ENCODE measurements around the gene SPA17. TPM values are rescaled to one million over a fixed set of nuclear protein-coding genes. Genes with fewer than 3 reads are reported as not detected.
A peak's percentile ranks its signal among the peaks of the same experiment; 100 is the strongest.

Gene SPA17
- 1 to 10 TPM; 1.9 to 6.2 (median 2.9) TPM for total RNA-seq

GRCh38 chr11:124673333-124674167 is at the start of gene SPA17, which contains the start of gene SIAE:
Gene SPA17 (plus strand): TSS chr11:124673904. CDS start chr11:124675265, 1,361 bp downstream.
Gene SIAE (minus strand): TSS chr11:124673739. CDS start chr11:124673708, 31 bp downstream.
- 0 to 1% methylated on average over 48 to 54 of the region's 58 CpGs for WGBS, 2 donors
- intact Hi-C loops (cut with DNase I; ENCODE audit: low total_unique reads), result loop anchor here (5.0 kb wide), 1 partner anchor 89 kb away; the partner anchor contains the start of gene ESAM
- no peak for TF ChIP-seq CTCF (IDR thresholded peaks at IDR 0.05)
- peak; percentile 89 to 98 for DNase-seq (ENCODE audit: low spot score in 2 of 2)
- peak within 1 kb of the TSS; percentile 76 for H3K4me3 ChIP-seq (ENCODE audit: low read depth, poor library complexity, severe bottlenecking)

- no peak overlapping the region for H3K4me3 ChIP-seq (ENCODE audit: low read depth, poor library complexity, severe bottlenecking)
- 92 to 96% methylated on average over 3 of the region's 3 CpGs for whole genome bisulfite sequencing, 2 donors
- no peak for DNase-seq (ENCODE audit: low spot score in 2 of 2)
- intact Hi-C loops (cut with DNase I; ENCODE audit: low total_unique reads), result no loop called here
- TF ChIP-seq POLR2A (IDR thresholded peaks at IDR 0.05), result no peak
- TF ChIP-seq CTCF (IDR thresholded peaks at IDR 0.05), result no peak
Measured at GRCh38 chr11:124625504-124626168, 48.1 kb upstream of the SPA17 start.

- intact Hi-C loops (cut with DNase I; ENCODE audit: low total_unique reads), result no loop called here
- WGBS, 2 donors, result 87 to 92% methylated on average over 5 of the region's 5 CpGs
- H3K4me3 ChIP-seq (ENCODE audit: low read depth, poor library complexity, severe bottlenecking), result no peak overlapping the region
- TF ChIP-seq POLR2A (IDR thresholded peaks at IDR 0.05) (no peak), CTCF (IDR thresholded peaks at IDR 0.05) (no peak)
- DNase-seq (ENCODE audit: low spot score in 2 of 2), result no peak
Measured at GRCh38 chr11:124627546-124627945, 46.2 kb upstream of the SPA17 start.

GRCh38 chr11:124629961-124630360 is 43.7 kb upstream of the SPA17 start:
- intact Hi-C loops (cut with DNase I; ENCODE audit: low total_unique reads), result no loop called here
- 83 to 87% methylated on average over 4 of the region's 4 CpGs for WGBS, 2 donors
- H3K4me3 ChIP-seq (ENCODE audit: low read depth, poor library complexity, severe bottlenecking), result no peak overlapping the region
- TF ChIP-seq CTCF (IDR thresholded peaks at IDR 0.05), result no peak
- TF ChIP-seq POLR2A (IDR thresholded peaks at IDR 0.05), result no peak
- no peak for DNase-seq (ENCODE audit: low spot score in 2 of 2)

GRCh38 chr11:124633355-124633754 is 40.3 kb upstream of the SPA17 start:
- intact Hi-C loops (cut with DNase I; ENCODE audit: low total_unique reads), result no loop called here
- DNase-seq (ENCODE audit: low spot score in 2 of 2), result no peak
- H3K4me3 ChIP-seq (ENCODE audit: low read depth, poor library complexity, severe bottlenecking), result no peak overlapping the region
- 84 to 94% methylated on average over 1 of the region's 1 CpG for WGBS, 2 donors
- TF ChIP-seq POLR2A (IDR thresholded peaks at IDR 0.05), result no peak
- no peak for TF ChIP-seq CTCF (IDR thresholded peaks at IDR 0.05)
